Liver (tissue), 9 donors: Measurements from ENCODE around the gene ZNF229. TPM values are rescaled to one million over a fixed set of nuclear protein-coding genes. Genes with fewer than 3 reads are reported as not detected.
"Not testable (repeated sequence)": the region's sequence is repeated elsewhere in the genome, so short reads cannot be mapped to it uniquely, and the experiment has no call there.

ENCODE experiments used
- DNase-seq: peaks from one replicate; pipeline ENCODE4 v3.0.0-alpha.2; 2017; ENCODE audit warnings: low spot score
- H3K27ac ChIP-seq, 2 donors: one replicate each; pipeline ENCODE4 v1.7.0; 2013; ENCODE audit warnings: inconsistent platforms in 2 of 2, low read length in 2 of 2, control low read depth in 1 of 2, low read depth in 1 of 2, mild to moderate bottlenecking in 1 of 2
- H3K27me3 ChIP-seq, 4 donors: one replicate each; pipeline versions ENCODE4 v1.6.1 to v1.7.0; 2013; ENCODE audit warnings: low read length in 3 of 4, inconsistent platforms in 1 of 4, mild to moderate bottlenecking in 1 of 4, moderate library complexity in 1 of 4; ENCODE audit not compliant: control insufficient read depth in 4 of 4, insufficient read depth in 4 of 4
- H3K36me3 ChIP-seq, 4 donors: one replicate each; pipeline versions ENCODE4 v1.6.1 to v1.7.0; 2013; ENCODE audit warnings: low read length in 3 of 4, mild to moderate bottlenecking in 3 of 4, low read depth in 1 of 4, moderate library complexity in 1 of 4; ENCODE audit not compliant: control insufficient read depth in 4 of 4, insufficient read depth in 3 of 4
- H3K4me1 ChIP-seq, 4 donors: one replicate each; pipeline versions ENCODE4 v1.6.1 to v1.7.0; 2013; ENCODE audit warnings: low read length in 3 of 4, mild to moderate bottlenecking in 3 of 4, moderate library complexity in 1 of 4; ENCODE audit not compliant: control insufficient read depth in 4 of 4, insufficient read depth in 4 of 4
- H3K4me3 ChIP-seq, 3 donors: one replicate each; pipeline versions ENCODE4 v1.6.1 to v1.7.0; 2013; ENCODE audit warnings: low read length in 3 of 3, control low read depth in 1 of 3, low read depth in 1 of 3, mild to moderate bottlenecking in 1 of 3
- H3K9ac ChIP-seq, 2 donors: one replicate each; pipeline ENCODE4 v1.7.0; 2013; ENCODE audit warnings: low read length in 2 of 2, mild to moderate bottlenecking in 2 of 2, moderate library complexity in 2 of 2, control low read depth in 1 of 2, low read depth in 1 of 2
- H3K9me3 ChIP-seq, 4 donors: one replicate each; pipeline versions ENCODE4 v1.6.1 to v1.7.0; 2013; ENCODE audit warnings: low read length in 3 of 4; ENCODE audit not compliant: control insufficient read depth in 4 of 4
- CTCF ChIP-seq: fragments of 150-350 bp; IDR thresholded peaks from 2 replicates; pipeline ENCODE4 v1.5.1; 2017; ENCODE audit warnings: improper control_type of control experiment, low read depth, low read length; ENCODE audit not compliant: missing input control
- JUND ChIP-seq, 2 donors: IDR thresholded peaks; 2 replicates each; pipeline ENCODE4 v1.6.1; 2016; ENCODE audit warnings: antibody characterized with exemption in 2 of 2
- TAF1 ChIP-seq: conservative IDR thresholded peaks from 2 replicates; pipeline ENCODE4 v1.6.1; 2016; ENCODE audit warnings: antibody characterized with exemption, mild to moderate bottlenecking
- ZBTB33 ChIP-seq: IDR thresholded peaks from 2 replicates; pipeline ENCODE4 v1.6.1; 2016; ENCODE audit warnings: antibody characterized with exemption
- WGBS: extraction: QIAGEN DNeasy Blood & Tissue Kit; methylation state at CpG from one replicate; pipeline ENCODE4 v1.1.7; 2013; 5-methylcytosine and 5-hydroxymethylcytosine counted together
- polyA plus RNA-seq, 2 donors: library from polyadenylated mRNA; stranded (reverse) in 1 of 2; unstranded in 1 of 2; fragments of 200-250 nt in 1 of 2; fragments of >200 nt in 1 of 2; fragmentation: Nextera tagmentation in 1 of 2; extraction: Ambion mirVana in 1 of 2; gene quantifications; one replicate each; pipeline versions ENCODE4 v1.2.1 to v1.2.3, GENCODE V29; 2013 to 2015
- total RNA-seq, 2 donors: library from RNA; depleted of rRNA; stranded (reverse); fragments of >200 nt; gene quantifications; one replicate each; pipeline ENCODE4 v1.2.3, GENCODE V29; 2014
- donor health status: healthy.
- donor health status: healthy.
- donor health status: healthy.
- donor health status: healthy.
- donor health status: healthy.

Gene ZNF229
- total and polyA plus RNA-seq, 4 donors: 0.14 to 4.6 (median 0.77) TPM

- Histone ChIP-seq H3K27me3 (no peaks in the 10 kb centered on the region), H3K27ac (no peak overlapping the region), H3K36me3 (peaks cover 13 to 57% (median 52%) of the 10 kb centered on the region in 4 donors), H3K9ac (no peak overlapping the region), H3K4me3 (peak overlapping the region in 2 of 3 donors; percentile 70 to 71), H3K9me3 (peaks cover 59 to 99% (median 95%) of the 10 kb centered on the region in 4 donors), H3K4me1 (no peaks in the 10 kb centered on the region)
- WGBS: 96% methylated on average over 7 of the region's 7 CpGs
- TF ChIP-seq JUND (IDR thresholded peaks at IDR 0.05) (no peak), CTCF (no peak), ZBTB33 (peak; percentile 8), TAF1 (no peak)
- no peak for DNase-seq
These were observed 28.5 kb upstream of the ZNF229 start for GRCh38 chr19:44476559-44477408.

GRCh38 chr19:44468730-44469129, 20.5 kb upstream of the ZNF229 start:
- 69% methylated on average over 5 of the region's 5 CpGs for WGBS
- peaks cover 34 to 79% (median 57%) of the 10 kb centered on the region in 4 donors for H3K9me3 ChIP-seq
- not testable (repeated sequence) for H3K9ac ChIP-seq, H3K27me3 ChIP-seq, H3K36me3 ChIP-seq, H3K4me1 ChIP-seq, H3K27ac ChIP-seq, DNase-seq
- H3K4me3 ChIP-seq: peak overlapping the region in 2 of 3 donors; percentile 27 to 54

- not testable (repeated sequence) for DNase-seq, H3K36me3 ChIP-seq, H3K27me3 ChIP-seq, H3K9ac ChIP-seq, H3K4me1 ChIP-seq, H3K27ac ChIP-seq
- Histone ChIP-seq H3K4me3 (peak overlapping the region in 1 of 3 donors; percentile 32), H3K9me3 (peaks cover 14 to 50% (median 23%) of the 10 kb centered on the region in 4 donors)
- 53% methylated on average over 3 of the region's 3 CpGs for WGBS
These were observed 14.5 kb upstream of the ZNF229 start for GRCh38 chr19:44462600-44463286.

- H3K27me3 ChIP-seq, DNase-seq, H3K4me1 ChIP-seq, H3K9ac ChIP-seq, H3K36me3 ChIP-seq, H3K4me3 ChIP-seq, H3K27ac ChIP-seq: not testable (repeated sequence)
- H3K9me3 ChIP-seq: peaks cover 22 to 45% (median 31%) of the 10 kb centered on the region in 4 donors
- WGBS: 88% methylated on average over 12 of the region's 13 CpGs
These were observed 7.7 kb upstream of the ZNF229 start for GRCh38 chr19:44456016-44456415.
